IPS-20b (cell line): ENCODE data around the gene GKAP1.
"Not testable (repeated sequence)": the region's sequence is repeated elsewhere in the genome, so short reads cannot be mapped to it uniquely, and the experiment has no call there.

ENCODE experiments used
- H3K27ac ChIP-seq: one replicate; pipeline ENCODE4 v1.5.1; 2013; ENCODE audit warnings: low read length
- H3K27me3 ChIP-seq: 2 replicates; pipeline ENCODE4 v1.6.1; 2013; ENCODE audit warnings: mild to moderate bottlenecking, low read length, inconsistent platforms; ENCODE audit not compliant: insufficient read depth
- H3K36me3 ChIP-seq: 2 replicates; pipeline ENCODE4 v1.6.1; 2013; ENCODE audit warnings: low read depth, mild to moderate bottlenecking, inconsistent platforms, low read length, moderate library complexity; ENCODE audit not compliant: insufficient read depth
- H3K4me1 ChIP-seq: 2 replicates; pipeline ENCODE4 v1.6.1; 2013; ENCODE audit warnings: mild to moderate bottlenecking, control low read depth, inconsistent platforms, low read length, moderate library complexity; ENCODE audit not compliant: insufficient read depth
- H3K4me3 ChIP-seq: 2 replicates; pipeline ENCODE4 v1.5.1; 2013; ENCODE audit warnings: mild to moderate bottlenecking, low read length, inconsistent platforms
- H3K9ac ChIP-seq: 2 replicates; pipeline ENCODE4 v1.6.1; 2013; ENCODE audit warnings: low read depth, mild to moderate bottlenecking, inconsistent platforms, low read length, moderate library complexity
- H3K9me3 ChIP-seq: 2 replicates; pipeline ENCODE4 v1.6.1; 2013; ENCODE audit warnings: mild to moderate bottlenecking, low read depth, low read length, inconsistent platforms; ENCODE audit not compliant: insufficient read depth

The GKAP1 gene

GRCh38 chr9:83722726-83723495 lies 94.7 kb downstream of the GKAP1 start:
- Histone ChIP-seq H3K27me3 (no peaks in the 10 kb centered on the region), H3K27ac (no peak overlapping the region), H3K4me1 (no peaks in the 10 kb centered on the region), H3K9me3 (peaks cover 5% of the 10 kb centered on the region), H3K9ac (no peak overlapping the region), H3K4me3 (no peak overlapping the region), H3K36me3 (no peaks in the 10 kb centered on the region)

GRCh38 chr9:83721509-83721908 lies 96.1 kb downstream of the GKAP1 start:
- Histone ChIP-seq H3K36me3 (no peaks in the 10 kb centered on the region), H3K9ac (no peak overlapping the region), H3K27me3 (no peaks in the 10 kb centered on the region), H3K9me3 (peaks cover 7% of the 10 kb centered on the region), H3K4me1 (no peaks in the 10 kb centered on the region), H3K27ac (no peak overlapping the region), H3K4me3 (no peak overlapping the region)

- no peaks in the 10 kb centered on the region for H3K27me3 ChIP-seq
- peaks cover 14% of the 10 kb centered on the region for H3K9me3 ChIP-seq
- H3K4me1 ChIP-seq = no peaks in the 10 kb centered on the region
- H3K36me3 ChIP-seq = no peaks in the 10 kb centered on the region
- H3K9ac ChIP-seq = no peak overlapping the region
- no peak overlapping the region for H3K27ac ChIP-seq
- H3K4me3 ChIP-seq = no peak overlapping the region
Observed at GRCh38 chr9:83715794-83716193, 101.8 kb downstream of the GKAP1 start.

GRCh38 chr9:83715221-83715620 lies 102.3 kb downstream of the GKAP1 start:
- no peaks in the 10 kb centered on the region for H3K36me3 ChIP-seq
- no peaks in the 10 kb centered on the region for H3K4me1 ChIP-seq

GRCh38 chr9:83714329-83714728 lies 103.2 kb downstream of the GKAP1 start:
- no peak overlapping the region for H3K27ac ChIP-seq

More at GRCh38 chr9:83715221-83715620, 102.3 kb downstream of the GKAP1 start:
- Histone ChIP-seq H3K9ac (no peak overlapping the region), H3K9me3 (peaks cover 14% of the 10 kb centered on the region), H3K4me3 (no peak overlapping the region), H3K27ac (no peak overlapping the region), H3K27me3 (no peaks in the 10 kb centered on the region)

GRCh38 chr9:83708515-83709158 lies 108.9 kb downstream of the GKAP1 start:
- H3K9me3 ChIP-seq = no peaks in the 10 kb centered on the region
- H3K4me1 ChIP-seq = 0 out of 2 replicates have a peak, but pooled peaks cover 4% of the 10 kb centered on the region
- no peak overlapping the region for H3K27ac ChIP-seq
- H3K4me3 ChIP-seq = peak overlapping the region; percentile 97
- H3K9ac ChIP-seq = peak overlapping the region; percentile 95
- H3K36me3 ChIP-seq = no peaks in the 10 kb centered on the region
- H3K27me3 ChIP-seq = no peaks in the 10 kb centered on the region

More at GRCh38 chr9:83714329-83714728, 103.2 kb downstream of the GKAP1 start:
- no peaks in the 10 kb centered on the region for H3K36me3 ChIP-seq
- no peak overlapping the region for H3K9ac ChIP-seq
- H3K4me1 ChIP-seq = no peaks in the 10 kb centered on the region
- H3K4me3 ChIP-seq = no peak overlapping the region
- H3K27me3 ChIP-seq = no peaks in the 10 kb centered on the region
- H3K9me3 ChIP-seq = peaks cover 14% of the 10 kb centered on the region

- H3K27me3 ChIP-seq = no peaks in the 10 kb centered on the region
- H3K4me3 ChIP-seq = peak within 1 kb of the TSS; percentile 97
- H3K9ac ChIP-seq = peak within 1 kb of the TSS; percentile 95
- H3K9me3 ChIP-seq = no peaks in the 10 kb centered on the region
- no peaks in the 10 kb centered on the region for H3K36me3 ChIP-seq
- 0 out of 2 replicates have a peak, but pooled peaks cover 4% of the 10 kb centered on the region for H3K4me1 ChIP-seq
- H3K27ac ChIP-seq = peak within 1 kb of the TSS; percentile 93
Observed at GRCh38 chr9:83707768-83708514, 109.6 kb downstream of the GKAP1 start, which contains the start of gene UBQLN1. Gene UBQLN1, minus strand, starts transcription at chr9:83707958. Its CDS starts 279 bp downstream, at chr9:83707679.

- H3K4me1 ChIP-seq = 0 out of 2 replicates have a peak, but pooled peaks cover 4% of the 10 kb centered on the region
- peak overlapping the region; percentile 93 for H3K27ac ChIP-seq
- H3K27me3 ChIP-seq = no peaks in the 10 kb centered on the region
Observed at GRCh38 chr9:83707518-83707767, 110.1 kb downstream of the GKAP1 start.

GRCh38 chr9:83706676-83707517 lies 110.7 kb downstream of the GKAP1 start:
- Histone ChIP-seq H3K9me3 (no peaks in the 10 kb centered on the region), H3K36me3 (no peaks in the 10 kb centered on the region)

More at GRCh38 chr9:83707518-83707767, 110.1 kb downstream of the GKAP1 start:
- Histone ChIP-seq H3K9ac (peak overlapping the region; percentile 95), H3K9me3 (no peaks in the 10 kb centered on the region), H3K4me3 (peak overlapping the region; percentile 97), H3K36me3 (no peaks in the 10 kb centered on the region)

GRCh38 chr9:83705219-83705651 lies 112.3 kb downstream of the GKAP1 start:
- H3K36me3 ChIP-seq, H3K27me3 ChIP-seq, H3K9me3 ChIP-seq, H3K4me1 ChIP-seq, H3K9ac ChIP-seq, H3K27ac ChIP-seq: not testable (repeated sequence)
- peak overlapping the region; percentile 97 for H3K4me3 ChIP-seq

More at GRCh38 chr9:83706676-83707517, 110.7 kb downstream of the GKAP1 start:
- 0 out of 2 replicates have a peak, but pooled peaks cover 4% of the 10 kb centered on the region for H3K4me1 ChIP-seq
- peak overlapping the region; percentile 97 for H3K4me3 ChIP-seq
- peak overlapping the region; percentile 93 for H3K27ac ChIP-seq
- peak overlapping the region; percentile 95 for H3K9ac ChIP-seq
- H3K27me3 ChIP-seq = no peaks in the 10 kb centered on the region

- H3K9me3 ChIP-seq = no peaks in the 10 kb centered on the region
- H3K36me3 ChIP-seq = no peaks in the 10 kb centered on the region
- no peak overlapping the region for H3K9ac ChIP-seq
- no peak overlapping the region for H3K4me3 ChIP-seq
- no peaks in the 10 kb centered on the region for H3K4me1 ChIP-seq
- H3K27ac ChIP-seq = no peak overlapping the region
- H3K27me3 ChIP-seq = no peaks in the 10 kb centered on the region
Observed at GRCh38 chr9:83701769-83702168, 115.8 kb downstream of the GKAP1 start.
